Inflammatory macrophage treated with lipopolysaccharide for 4 hours (primary cell): ENCODE measurements around the gene MBOAT1.
"Not testable (repeated sequence)": the region's sequence is repeated elsewhere in the genome, so short reads cannot be mapped to it uniquely, and the experiment has no call there.

Experiments
- DNase-seq: peaks from one replicate; pipeline ENCODE4 v3.0.0-alpha.2; 2020

The MBOAT1 gene

GRCh38 chr6:20202324-20202658 is 10.0 kb downstream of the MBOAT1 start:
- no peak for DNase-seq

GRCh38 chr6:20200761-20201630 is 11.3 kb downstream of the MBOAT1 start:
- DNase-seq = no peak

DNA sequence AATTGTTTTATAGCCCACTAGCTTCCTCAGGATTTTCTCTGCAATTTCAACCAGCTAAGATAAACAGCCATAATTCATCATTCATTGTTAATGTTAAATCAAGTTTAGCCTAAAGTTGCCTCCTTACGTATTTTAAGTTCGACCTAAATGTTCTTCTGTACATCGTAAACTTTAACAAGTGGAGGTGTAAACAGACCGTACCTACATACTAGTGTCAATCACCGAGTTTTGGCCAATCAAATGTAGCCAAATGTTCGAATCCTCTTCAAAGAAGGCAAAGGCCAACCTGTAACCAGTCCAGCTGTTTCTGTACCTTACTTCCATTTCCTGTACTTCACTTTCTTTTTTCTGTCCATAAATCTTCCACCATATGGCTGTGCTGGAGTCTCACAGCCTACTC is 13.5 kb downstream of the MBOAT1 start:
- DNase-seq = no peak

GRCh38 chr6:20198156-20198774 is 14.0 kb downstream of the MBOAT1 start:
- peak; percentile 64 for DNase-seq

- DNase-seq = peak; percentile 26
These were observed 15.0 kb downstream of the MBOAT1 start for GRCh38 chr6:20197251-20197650.

DNA sequence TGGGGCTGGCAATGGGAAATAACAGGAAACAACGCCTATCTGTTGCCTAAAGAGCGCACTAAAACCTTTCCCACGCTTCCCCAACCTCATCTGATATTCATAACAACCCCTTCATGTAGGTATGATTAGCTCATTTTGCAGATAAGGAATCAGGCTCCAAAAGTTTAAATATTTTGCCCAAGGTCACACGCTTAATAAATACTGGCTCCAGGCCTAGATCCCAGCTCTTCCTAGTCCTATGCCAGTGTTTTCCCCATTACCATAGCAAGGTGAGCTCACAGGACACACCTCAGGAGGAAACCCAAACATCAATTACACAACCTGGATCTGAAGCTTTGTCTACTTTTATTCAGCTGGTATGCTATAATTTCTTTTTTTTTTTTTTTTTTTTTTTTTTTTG is 19.6 kb downstream of the MBOAT1 start:
- no peak for DNase-seq

- no peak for DNase-seq
These were observed 20.3 kb downstream of the MBOAT1 start for GRCh38 chr6:20191992-20192391.

DNA sequence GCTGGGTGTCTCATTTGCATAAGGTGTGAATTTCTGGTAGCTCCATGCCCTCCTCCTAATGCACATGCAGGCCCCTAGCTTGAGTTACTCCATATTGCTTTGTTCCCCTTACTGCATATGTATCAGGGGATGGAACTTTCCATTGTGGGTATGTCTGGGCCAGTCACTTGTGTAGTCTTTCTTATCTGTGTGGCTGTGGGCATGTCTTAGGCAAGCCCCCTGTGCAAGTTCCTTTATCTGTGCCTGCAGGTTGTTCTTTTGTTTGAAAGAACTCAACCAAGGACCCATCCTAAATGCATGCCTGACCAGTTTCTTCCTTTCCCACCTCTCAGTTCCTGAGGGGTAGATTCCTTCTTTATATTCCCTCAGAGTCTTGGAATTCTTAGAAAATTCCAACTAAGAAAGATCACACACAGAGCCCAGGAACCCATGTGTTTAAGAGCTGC is 23.6 kb downstream of the MBOAT1 start:
- DNase-seq = no peak

DNA sequence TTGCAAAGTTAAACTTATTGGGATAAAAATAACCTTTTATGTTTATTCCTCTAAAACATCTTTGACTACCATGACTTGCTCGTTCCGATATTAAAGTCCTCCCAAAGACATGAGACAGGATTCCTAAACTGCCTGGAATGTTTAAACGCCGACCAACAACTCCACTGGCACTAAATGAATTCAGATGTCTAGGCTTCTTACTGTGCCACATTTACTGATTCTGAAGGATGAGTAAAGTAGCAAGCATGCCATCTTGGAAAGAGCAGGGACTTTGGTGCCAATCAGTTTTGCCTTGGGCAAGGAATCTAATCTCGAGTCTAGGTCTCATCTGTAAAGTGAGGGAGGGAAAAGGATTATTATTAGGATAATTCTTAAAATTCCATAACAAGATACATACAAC is 25.3 kb downstream of the MBOAT1 start:
- no peak for DNase-seq

GRCh38 chr6:20183706-20184105 is 28.6 kb downstream of the MBOAT1 start:
- peak; percentile 36 for DNase-seq

GRCh38 chr6:20182926-20183521 is 29.2 kb downstream of the MBOAT1 start:
- DNase-seq = no peak

DNA sequence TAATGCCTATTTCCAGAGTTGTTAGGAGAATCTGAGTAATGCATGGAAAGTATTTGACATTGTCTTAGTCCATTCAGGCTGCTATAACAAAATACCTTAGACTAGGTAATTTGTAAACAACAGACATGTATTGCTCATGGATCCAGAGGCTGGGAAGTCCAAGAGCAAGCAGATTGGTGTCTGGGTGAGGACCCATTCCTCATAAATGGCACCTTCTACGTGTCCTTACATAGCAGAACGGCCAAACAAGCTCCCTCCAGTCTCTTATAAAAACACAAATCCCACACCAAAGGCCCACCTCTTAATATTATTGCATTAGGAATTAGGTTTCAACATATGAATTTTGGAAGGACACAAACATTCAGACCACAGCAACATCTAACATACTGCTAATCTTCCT is 30.2 kb downstream of the MBOAT1 start:
- DNase-seq = no peak

DNA sequence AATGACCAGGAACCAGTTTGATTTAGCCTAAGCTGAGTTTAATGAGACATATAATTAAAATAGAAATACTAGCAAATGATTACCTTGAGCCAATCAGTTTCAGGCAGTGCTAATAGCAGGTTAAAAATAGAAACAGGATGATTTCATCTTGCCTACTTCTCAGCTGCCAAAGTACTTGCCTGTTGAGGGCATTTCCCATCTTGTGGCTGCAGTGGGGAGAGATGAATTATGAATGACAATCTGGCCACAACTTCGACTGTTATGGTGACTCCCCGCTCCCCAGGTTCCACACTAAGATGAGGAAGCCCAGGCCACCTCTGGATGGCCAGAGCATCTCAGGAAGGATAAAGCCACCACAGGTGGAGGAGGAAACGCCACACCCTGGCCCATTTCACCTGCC is 31.3 kb downstream of the MBOAT1 start:
- peak; percentile 53 for DNase-seq

DNA sequence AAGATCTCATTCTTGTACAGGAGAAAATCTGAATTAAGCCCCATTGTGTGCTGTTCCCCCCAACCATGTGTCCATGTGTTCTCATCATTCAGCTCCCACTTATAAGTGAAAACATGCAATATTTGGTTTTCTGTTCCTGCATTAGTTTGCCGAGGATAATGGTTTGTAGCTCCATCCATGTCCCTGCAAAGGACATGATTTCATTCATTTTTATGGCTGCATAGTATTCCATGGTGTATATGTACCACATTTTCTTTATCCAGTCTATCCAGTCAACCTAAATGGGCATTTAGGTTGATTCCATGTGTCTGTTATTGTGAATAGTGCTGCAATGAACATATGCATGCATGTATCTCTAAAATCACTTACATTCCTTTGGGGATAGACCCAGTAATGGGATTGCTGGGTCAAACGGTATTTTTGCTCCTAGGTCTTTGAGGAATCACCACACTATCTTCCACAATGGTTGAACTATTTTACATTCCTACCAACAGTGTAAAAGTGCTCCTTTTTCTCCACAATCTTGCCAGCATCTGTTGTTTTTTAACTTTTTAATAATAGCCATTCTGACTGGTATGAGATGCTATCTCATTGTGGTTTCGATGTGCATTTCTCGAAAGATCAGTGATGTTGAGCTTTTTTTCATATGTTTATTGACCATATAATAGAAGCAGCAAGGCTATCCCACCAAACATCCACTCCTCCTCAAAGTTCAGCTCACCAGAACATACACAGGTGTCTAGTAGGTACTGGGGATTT is 32.8 kb downstream of the MBOAT1 start:
- DNase-seq = not testable (repeated sequence)

GRCh38 chr6:20178327-20178726 is 33.9 kb downstream of the MBOAT1 start:
- no peak for DNase-seq

DNA sequence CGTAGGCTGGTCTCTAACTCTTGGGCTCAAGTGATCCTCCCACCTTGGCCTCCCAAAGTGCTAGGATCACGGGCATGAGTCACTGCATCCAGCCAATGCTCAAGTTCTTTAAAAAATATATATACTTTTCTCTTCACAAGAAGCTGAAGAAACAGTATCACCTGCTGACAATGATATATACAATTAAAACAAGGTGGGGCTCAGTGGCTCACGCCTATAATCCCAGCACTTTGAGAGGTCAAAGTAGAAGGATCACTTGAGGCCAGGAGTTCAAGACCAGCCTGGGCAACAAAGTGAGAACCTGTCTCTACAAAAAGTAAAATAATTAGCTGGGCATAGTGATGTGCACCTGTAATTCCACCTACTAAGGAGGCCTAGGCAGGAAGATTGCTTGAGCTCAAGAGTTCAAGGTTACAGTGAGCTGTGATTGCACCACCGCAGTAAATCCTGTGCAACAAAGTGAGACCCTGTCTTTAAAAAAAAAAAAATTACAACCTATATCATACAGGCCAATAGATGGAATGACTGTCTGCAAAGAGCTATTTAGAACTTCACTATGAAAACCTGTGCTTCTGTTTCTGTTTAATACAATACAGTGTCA is 36.4 kb downstream of the MBOAT1 start:
- no peak for DNase-seq

GRCh38 chr6:20173833-20174792 is 38.2 kb downstream of the MBOAT1 start:
- peak; percentile 51 for DNase-seq

GRCh38 chr6:20172842-20173456 is 39.3 kb downstream of the MBOAT1 start:
- peak; percentile 20 for DNase-seq

GRCh38 chr6:20170455-20171148 is 41.7 kb downstream of the MBOAT1 start:
- no peak for DNase-seq

DNA sequence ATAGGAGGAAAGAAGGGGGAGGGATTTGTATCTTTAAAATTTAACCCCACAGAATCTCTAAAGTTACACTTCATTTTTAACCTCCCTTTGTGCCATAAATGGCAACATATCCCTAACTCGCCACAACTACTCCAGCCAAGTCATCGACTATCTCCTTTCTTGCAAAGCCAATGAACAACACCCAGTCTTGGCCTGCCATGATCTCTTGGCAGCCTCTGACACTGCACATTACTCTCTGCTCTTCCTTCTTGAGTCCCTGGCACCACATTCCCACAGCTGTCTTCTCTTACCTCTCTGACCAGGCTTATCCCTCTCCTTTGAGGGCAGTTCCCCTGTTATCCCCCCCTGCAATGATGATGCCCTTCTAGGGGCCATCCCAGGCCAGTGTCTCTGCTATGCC is 42.5 kb downstream of the MBOAT1 start:
- DNase-seq = peak; percentile 11
